ENCODE measurements around the gene ZNF865.

Gene ZNF865

DNA sequence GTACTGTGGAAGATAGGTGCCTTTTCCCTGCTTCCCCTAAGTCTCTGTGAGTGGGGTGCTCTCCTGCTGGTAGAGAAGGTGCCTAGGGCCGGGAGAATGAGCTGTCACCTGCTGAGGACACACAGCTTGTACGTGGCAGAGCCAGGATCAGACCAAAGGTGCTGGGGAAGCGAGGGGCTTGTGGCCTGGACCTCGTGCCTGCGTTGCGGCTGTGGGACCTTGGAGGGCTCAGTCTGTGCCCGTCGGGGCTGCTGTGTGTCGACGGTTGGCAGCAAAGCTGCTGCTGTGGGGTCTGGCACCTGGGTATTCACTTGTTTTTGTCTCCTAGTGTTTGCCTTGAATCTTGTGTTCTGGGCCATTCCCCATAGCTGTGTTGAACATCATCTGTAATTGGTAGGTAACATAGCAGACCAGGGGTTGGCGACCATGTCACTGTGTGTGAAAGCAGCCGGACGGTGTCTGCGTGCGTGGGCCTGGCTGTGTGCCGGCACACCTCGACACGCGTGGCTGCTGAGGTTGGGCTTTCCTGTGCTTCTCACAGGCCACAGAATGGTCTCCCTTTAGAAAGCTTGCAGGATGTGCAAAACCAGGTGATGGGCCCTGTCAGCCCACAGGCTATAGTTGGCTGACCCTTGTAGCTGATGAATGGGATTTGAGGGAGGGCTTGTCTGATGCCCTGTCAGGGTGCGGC lies 58.5 kb downstream of the ZNF865 start:
- no peak for DNase-seq

DNA sequence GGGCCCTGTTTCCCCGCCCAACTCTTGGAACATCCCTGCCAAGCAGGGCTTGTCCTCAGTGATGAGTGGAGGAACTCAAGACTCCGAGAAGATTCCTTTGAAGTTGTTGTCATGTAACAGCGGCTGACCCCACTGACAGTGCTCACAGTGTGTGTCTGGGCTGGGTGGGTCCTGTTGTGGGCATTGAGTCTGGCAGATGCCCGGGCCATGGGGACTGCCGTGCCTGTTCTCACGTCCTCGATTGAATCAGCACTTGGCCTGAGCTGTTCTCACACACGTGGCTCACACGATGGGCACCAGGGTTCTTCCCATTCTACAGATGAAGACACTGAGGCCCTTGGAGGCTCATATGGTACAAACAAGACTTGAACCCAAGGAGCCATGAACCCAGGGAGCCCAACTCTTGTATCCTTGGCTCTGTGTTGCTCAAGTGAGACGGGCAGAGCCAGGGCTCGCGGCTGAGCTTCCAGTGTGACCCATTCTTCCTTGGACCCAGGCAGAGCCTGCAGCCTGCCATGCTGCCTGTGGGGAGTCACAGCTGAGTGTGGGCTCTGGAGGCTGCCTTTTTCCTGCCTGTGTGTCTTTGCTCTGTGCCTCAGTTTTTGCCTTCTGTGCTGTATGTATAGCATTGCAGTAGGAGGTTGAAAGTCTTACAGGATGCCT lies 61.0 kb downstream of the ZNF865 start:
- DNase-seq: no peak
